HepG2 (cell line): ENCODE data around the gene PCBP4.

ENCODE experiments used
- FOXK1 ChIP-seq: sonication (generic); formaldehyde crosslinking; IDR thresholded peaks from 2 replicates; pipeline ENCODE4 v1.4.0; 2020; ENCODE audit warnings: low read depth, missing genetic modification reagents, borderline replicate concordance
- IKZF5 ChIP-seq: IDR thresholded peaks from 2 replicates; pipeline ENCODE4 v1.6.1; 2018; ENCODE audit warnings: missing genetic modification reagents, mild to moderate bottlenecking, missing compliant biosample characterization
- MYNN ChIP-seq: sonication (generic); formaldehyde crosslinking; IDR thresholded peaks from 2 replicates; pipeline ENCODE4 v1.4.0; 2020; ENCODE audit warnings: mild to moderate bottlenecking, low read depth, missing genetic modification reagents
- NR3C1 ChIP-seq: sonication (generic); formaldehyde crosslinking; IDR thresholded peaks from 2 replicates; pipeline ENCODE4 v1.4.0; 2020; ENCODE audit warnings: missing genetic modification reagents
- PCBP2 ChIP-seq: fragments of 200-400 bp; formaldehyde crosslinking; optimal IDR thresholded peaks from 2 replicates; pipeline ENCODE3; 2018; ENCODE audit warnings: low read length, low read depth; ENCODE audit not compliant: poor library complexity, severe bottlenecking
- SMC3 ChIP-seq: IDR thresholded peaks from 2 replicates; pipeline ENCODE4 v1.6.1; 2011; ENCODE audit warnings: low read length, improper control_type of control experiment
- ZNF3 ChIP-seq: IDR thresholded peaks from 2 replicates; pipeline ENCODE4 v1.7.0; 2017; ENCODE audit warnings: inconsistent platforms
- ZNF777 ChIP-seq: sonication (generic); formaldehyde crosslinking; IDR thresholded peaks from 2 replicates; pipeline ENCODE4 v1.4.0; 2020; ENCODE audit warnings: missing genetic modification reagents
- TF ChIP-seq, protein P1 (sequence below): fragments of 450-650 bp; IDR thresholded peaks from 2 replicates; pipeline ENCODE4 v1.6.1; 2016

GRCh38 chr3:51931756-51932155 lies 35.5 kb downstream of the PCBP4 start:
- no peak for TF ChIP-seq PCBP2
- no peak for TF ChIP-seq MYNN (CRISPR knock-in tag)
- TF ChIP-seq IKZF5, result no peak
- no peak for TF ChIP-seq SMC3
- no peak for TF ChIP-seq ZNF3
- no peak for TF ChIP-seq NR3C1 (CRISPR knock-in tag)
- no peak for TF ChIP-seq FOXK1 (CRISPR knock-in tag)
- TF ChIP-seq, protein P1, sequence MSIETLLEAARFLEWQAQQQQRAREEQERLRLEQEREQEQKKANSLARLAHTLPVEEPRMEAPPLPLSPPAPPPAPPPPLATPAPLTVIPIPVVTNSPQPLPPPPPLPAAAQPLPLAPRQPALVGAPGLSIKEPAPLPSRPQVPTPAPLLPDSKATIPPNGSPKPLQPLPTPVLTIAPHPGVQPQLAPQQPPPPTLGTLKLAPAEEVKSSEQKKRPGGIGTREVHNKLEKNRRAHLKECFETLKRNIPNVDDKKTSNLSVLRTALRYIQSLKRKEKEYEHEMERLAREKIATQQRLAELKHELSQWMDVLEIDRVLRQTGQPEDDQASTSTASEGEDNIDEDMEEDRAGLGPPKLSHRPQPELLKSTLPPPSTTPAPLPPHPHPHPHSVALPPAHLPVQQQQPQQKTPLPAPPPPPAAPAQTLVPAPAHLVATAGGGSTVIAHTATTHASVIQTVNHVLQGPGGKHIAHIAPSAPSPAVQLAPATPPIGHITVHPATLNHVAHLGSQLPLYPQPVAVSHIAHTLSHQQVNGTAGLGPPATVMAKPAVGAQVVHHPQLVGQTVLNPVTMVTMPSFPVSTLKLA, result no peak
- TF ChIP-seq ZNF777, result no peak
